Thyroid gland (tissue), 4 donors: Measurements from ENCODE around the gene NUBPL.

Experiments
- CTCF ChIP-seq, 6 experiments: fragments of 200-600 bp in 3 of 6; fragments of 450-650 bp in 3 of 6; sonication (generic) in 3 of 6; IDR thresholded peaks; one replicate each; pipeline ENCODE4 v1.5.1; 2016 to 2019; ENCODE audit warnings: antibody characterized with exemption in 6 of 6, mild to moderate bottlenecking in 2 of 6, inconsistent platforms in 1 of 6, moderate library complexity in 1 of 6
- POLR2A ChIP-seq, 2 donors: fragments of 450-650 bp; IDR thresholded peaks; one replicate each; pipeline ENCODE4 v1.6.1; 2017; ENCODE audit warnings: antibody characterized with exemption in 2 of 2, mild to moderate bottlenecking in 2 of 2, moderate library complexity in 1 of 2

- no peak for TF ChIP-seq CTCF (IDR thresholded peaks at IDR 0.05)
- TF ChIP-seq POLR2A (IDR thresholded peaks at IDR 0.05) = no peak
These were observed 226.2 kb downstream of the NUBPL start for GRCh38 chr14:31787377-31787776.
